AG08395 (cell line): ENCODE data around the gene FOXN3.
"Not testable (repeated sequence)": the region's sequence is repeated elsewhere in the genome, so short reads cannot be mapped to it uniquely, and the experiment has no call there.

Experiments
- DNase-seq: peaks from one replicate; pipeline ENCODE4 v3.0.0; 2012; ENCODE audit warnings: mixed read lengths, low spot score

Gene FOXN3

GRCh38 chr14:89277203-89277602 is 139.8 kb downstream of the FOXN3 start:
- DNase-seq = no peak

- DNase-seq = no peak
These were observed 140.5 kb downstream of the FOXN3 start for GRCh38 chr14:89276424-89276975.

DNA sequence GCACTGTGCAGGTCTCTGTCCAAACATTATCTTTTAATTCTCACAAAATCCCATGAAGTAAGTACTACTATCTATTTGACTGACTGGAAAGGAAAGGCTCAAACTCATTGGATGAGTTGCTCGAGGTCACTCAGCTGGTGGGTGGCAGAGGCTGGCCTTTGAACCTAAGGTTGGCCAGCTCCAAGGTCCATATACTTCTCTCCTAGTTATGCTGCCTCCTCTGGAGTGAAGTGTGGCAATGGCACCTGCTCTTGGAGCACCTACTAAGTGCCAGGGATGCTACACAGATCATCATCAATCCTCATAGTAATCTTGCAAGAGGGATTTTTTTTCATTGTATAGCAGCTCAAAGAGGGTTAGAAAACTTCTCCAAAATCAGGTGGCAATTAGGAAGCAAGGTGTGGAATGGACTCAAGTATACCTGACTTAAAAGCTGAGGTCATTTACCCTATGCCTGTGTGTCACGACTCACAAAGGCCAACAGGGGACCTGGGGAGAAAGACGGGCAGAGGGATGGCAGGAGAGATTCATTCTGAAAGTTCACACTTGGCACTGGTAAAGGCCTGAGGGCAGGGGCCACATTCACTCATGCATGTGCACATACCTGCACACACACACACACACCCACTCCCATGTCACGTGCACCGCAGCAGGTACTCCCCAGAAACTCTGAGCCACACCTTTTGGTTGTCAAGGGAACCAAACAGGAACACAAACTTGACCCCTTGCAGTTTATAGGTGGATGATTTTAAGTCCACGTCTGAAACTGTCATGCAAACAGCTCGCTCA is 146.4 kb downstream of the FOXN3 start:
- no peak for DNase-seq

DNA sequence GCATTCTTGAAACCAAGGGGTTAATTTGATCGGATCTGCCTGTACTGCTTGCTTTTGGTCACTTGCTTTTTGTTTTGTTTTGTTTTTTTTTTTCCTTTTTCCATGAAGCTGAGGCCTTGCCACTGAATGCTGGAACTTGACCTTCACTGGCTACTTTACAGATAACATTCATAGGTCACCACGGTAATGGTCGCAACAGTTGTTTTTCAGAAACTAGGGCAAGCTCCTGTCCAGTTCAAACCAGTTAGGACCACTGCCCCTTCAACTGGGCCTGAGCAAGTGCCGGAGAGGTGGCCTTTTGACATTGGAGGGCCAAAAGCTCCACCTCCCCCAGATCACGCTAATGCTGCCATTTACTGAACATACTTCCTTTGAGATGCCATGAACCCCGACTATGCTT is 147.6 kb downstream of the FOXN3 start:
- DNase-seq = no peak

DNA sequence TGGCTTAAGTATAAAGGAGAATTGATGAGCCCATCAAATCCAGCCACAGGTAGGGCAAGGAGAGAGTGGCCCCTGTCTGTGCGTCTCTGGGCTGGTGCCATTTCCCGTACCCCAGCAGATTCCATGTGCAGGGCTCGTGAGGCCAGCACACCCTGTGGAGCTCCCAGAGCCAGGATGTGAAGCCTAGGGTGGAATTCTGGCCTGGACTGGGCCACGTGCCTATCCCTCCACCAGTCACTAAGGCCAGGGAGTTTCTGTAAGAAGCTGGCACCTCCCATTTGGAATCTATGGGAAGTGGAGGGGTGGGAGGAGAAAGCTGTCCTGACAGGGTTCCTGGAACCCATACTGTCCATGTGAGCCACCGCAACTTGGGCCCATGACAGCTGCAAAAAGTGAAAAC is 148.5 kb downstream of the FOXN3 start:
- DNase-seq = no peak

DNA sequence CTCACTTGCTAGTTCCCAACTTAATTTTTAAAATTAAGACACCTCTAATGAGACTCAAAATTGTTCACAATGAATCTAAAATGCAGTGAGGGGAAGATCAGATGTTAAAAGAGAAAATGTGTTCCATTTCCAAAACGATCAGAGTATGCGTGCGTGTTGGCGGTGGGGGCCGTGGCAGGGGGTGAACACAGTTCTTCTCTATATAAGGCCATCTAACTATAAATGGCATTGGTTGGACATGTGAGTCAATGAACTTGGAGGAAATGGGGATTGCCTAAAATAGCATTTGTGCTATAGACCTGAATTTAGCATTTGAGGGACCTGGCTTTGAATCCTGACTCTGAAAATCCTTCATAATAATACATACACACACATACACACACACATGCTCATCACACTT is 149.4 kb downstream of the FOXN3 start:
- DNase-seq = no peak

DNA sequence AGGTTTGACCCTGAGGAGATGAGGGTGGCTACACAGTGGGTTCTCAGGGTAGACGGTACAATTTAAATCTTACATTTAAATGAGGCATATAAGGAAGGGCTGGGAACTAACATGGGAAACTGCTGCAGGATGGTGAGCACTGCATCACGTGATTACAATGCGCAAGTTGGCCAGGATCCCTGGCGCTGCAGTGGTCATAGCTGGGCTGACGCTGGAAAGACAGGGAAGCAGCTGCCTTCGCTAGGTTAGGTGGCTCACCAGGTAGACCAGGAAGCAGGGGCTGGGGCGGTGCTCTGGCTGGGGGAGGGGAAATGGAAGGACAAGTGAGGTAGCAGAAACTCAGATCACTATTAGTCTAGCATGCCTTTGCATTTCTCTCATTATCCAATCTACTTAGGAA is 149.9 kb downstream of the FOXN3 start:
- no peak for DNase-seq

DNA sequence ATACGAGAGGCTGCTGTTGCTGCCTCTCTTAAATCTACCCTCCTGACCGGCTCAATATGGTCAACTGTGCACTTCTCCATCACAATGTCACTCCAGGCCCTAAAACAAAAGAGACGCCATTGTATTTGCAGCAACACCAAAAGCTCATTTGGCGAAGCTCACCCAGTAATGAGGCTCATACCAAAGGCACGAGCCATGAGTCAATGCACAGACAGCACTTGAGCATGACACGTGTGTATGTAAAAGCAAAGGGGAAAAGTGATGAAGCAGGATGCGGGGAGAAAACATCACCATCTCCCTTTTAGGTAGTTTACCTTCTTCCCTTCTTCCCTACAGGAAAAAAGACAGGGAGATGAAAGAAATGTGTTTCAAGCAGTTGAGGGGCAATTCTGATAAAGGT is 150.3 kb downstream of the FOXN3 start:
- DNase-seq = no peak

DNA sequence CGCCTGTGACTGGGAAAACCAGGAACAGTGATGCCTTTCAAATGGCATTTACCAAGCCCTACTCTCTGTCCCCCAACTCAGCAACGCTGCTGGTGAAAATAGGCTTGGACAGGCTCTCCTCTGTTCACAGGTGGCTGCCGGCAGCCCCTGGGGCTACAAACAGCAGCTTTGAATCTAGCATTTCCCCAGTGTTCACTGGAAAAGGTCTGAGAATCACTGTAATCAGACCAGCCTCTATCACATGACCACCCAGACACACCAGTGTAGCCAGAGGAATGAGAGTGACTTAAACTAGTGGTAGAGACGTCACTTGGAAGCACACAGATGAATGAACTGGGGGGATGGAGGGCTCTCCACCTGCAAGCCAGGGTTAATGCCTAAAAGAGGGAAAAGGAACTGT is 151.8 kb downstream of the FOXN3 start:
- DNase-seq = no peak

DNA sequence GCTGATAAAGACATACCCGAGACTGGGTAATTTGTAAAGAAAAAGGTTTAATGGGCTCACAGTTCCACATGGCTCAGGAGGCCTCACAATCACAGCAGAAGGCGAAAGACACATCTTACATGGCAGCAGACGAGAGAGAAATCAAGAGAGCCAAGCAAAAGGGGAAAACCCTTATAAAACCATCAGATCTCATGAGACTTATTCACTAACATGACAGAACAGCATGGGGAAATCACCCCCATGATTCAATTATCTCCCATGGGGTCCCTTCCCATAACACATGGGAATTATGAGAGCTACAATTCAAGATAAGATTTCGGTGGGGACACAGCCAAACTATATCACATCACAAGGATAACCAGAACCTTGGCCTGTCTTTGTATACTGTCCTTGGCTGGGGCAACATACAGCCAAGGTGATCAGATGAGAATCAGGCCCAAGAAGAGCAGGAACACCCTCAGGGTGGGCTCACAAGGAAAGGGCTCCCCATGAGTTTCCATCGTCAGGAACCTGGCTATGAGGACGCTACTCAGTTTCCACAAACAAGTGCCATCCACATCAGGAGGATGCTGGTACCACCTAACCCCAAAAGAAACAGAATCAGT is 152.7 kb downstream of the FOXN3 start:
- no peak for DNase-seq

GRCh38 chr14:89262041-89262440 is 155.0 kb downstream of the FOXN3 start:
- no peak for DNase-seq

- DNase-seq = no peak
These were observed 156.1 kb downstream of the FOXN3 start for GRCh38 chr14:89260898-89261297.

- DNase-seq = no peak
These were observed 157.0 kb downstream of the FOXN3 start for GRCh38 chr14:89259951-89260609.

GRCh38 chr14:89258728-89259273 is 158.2 kb downstream of the FOXN3 start:
- no peak for DNase-seq

- DNase-seq = no peak
These were observed 160.1 kb downstream of the FOXN3 start for GRCh38 chr14:89256951-89257350.

- DNase-seq = no peak
These were observed 160.8 kb downstream of the FOXN3 start for GRCh38 chr14:89256283-89256682.

DNA sequence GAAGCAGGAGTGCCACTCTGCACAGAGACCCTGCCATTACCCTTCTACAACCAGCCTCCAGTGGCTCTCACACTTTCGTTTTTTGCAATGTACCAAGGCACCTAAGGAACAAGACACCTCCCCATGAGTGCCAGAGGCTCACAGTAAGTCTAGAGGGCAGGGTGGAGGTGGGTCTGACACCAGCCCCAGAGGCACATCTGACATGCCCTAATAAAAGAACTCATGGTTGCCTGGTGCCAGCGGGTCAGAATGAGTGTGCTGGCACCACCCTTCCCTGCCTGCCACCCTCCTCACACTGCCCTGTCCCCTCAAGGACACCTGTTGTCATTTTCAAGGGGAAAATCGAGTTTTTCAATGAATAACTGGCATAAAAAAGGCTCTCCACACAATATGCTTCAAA is 161.2 kb downstream of the FOXN3 start:
- no peak for DNase-seq

DNA sequence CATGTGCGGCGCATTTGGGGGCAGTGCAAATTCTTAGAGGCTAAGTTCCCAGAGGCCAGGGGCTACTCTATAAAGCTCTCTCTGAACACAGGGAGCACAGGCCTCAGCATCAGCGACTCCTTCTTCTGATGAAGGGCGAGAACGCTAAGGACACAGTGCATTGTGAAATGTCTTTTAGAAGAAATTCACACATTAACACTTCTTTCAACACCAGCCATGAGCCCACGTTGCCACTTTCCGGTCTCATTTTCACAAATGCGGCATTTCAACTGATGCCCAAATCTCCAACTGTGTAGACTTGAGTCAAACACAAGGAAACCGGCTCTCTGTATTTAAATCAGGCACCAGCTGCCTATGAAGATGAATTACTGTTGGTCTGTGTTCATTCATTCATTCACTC is 162.0 kb downstream of the FOXN3 start:
- no peak for DNase-seq

- no peak for DNase-seq
These were observed 162.7 kb downstream of the FOXN3 start for GRCh38 chr14:89254166-89254909.

- no peak for DNase-seq
These were observed 164.0 kb downstream of the FOXN3 start for GRCh38 chr14:89252887-89253532.

GRCh38 chr14:89251061-89251460 is 166.0 kb downstream of the FOXN3 start:
- no peak for DNase-seq

GRCh38 chr14:89250655-89250975 is 166.4 kb downstream of the FOXN3 start:
- DNase-seq = not testable (repeated sequence)
